ENCODE results near the gene CNEP1R1.
A peak's percentile ranks its signal among the peaks of the same experiment; 100 is the strongest.
"Not testable (repeated sequence)": the region's sequence is repeated elsewhere in the genome, so short reads cannot be mapped to it uniquely, and the experiment has no call there.

Gene CNEP1R1, protein sequence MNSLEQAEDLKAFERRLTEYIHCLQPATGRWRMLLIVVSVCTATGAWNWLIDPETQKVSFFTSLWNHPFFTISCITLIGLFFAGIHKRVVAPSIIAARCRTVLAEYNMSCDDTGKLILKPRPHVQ

DNA sequence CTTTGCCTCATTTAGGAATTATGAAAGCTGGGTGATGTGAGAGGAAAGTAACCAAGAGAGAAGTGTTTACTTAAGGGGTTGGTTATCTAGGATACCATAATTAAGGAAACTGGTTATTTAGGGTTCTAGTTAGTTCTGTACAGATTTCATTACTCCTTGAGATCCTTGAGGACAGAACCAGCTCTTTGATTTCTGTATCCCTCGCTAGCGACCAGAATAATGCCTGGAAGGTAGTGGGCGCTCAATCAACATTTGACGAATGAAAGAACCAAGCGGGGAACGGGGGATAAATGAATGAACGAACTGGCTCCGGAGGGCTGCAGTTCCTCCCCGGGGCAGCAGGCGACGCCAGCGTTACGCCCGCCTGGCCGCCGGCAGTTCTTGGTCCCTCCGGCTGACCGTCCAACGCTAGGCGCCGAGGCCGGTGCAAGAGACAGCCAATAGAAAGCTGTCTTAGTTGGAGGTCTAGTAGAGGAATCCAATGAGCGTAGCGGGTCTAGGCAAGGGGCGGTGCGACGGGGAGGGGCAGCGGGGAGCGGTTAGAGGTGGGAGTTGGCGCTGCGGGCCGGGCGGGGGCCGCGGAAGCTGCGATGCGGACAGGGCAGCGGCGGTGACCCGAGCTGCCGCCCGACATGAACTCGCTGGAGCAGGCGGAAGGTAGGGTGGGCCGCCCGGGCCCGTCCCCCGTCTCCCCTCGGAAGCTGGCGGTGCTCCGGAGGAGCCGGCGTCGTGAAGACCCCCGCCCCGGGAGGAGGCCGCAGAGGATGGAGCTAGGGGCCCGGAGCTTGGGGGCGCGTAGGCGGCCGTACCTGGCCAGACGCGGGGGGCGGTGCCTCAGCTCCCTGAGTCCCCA, at the start of gene CNEP1R1:
TSS of gene CNEP1R1 (plus strand) at position 542 of the 853 bp plus-strand sequence. CDS start at position 633, 91 bp downstream.
- DNase-seq = peak; percentile 93

DNA sequence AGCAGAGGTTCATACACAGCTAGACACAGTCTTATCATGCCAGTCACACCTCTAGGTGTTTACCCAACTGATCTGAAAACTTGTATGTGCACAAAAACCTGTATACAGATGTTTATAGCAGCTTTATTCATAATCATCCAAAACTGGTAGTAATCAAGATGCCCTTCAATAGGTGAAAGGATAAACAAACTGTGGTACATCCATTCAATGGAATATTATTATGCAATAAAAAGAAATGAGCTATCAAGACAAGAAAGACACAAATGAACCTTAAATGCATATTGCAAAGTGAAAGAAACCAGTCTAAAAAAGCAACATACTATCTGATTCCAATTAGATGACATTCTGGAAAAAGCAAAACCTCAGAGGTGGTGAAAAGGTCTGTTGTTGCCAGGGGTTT, 47.6 kb upstream of the CNEP1R1 start:
- no peak for DNase-seq

DNA sequence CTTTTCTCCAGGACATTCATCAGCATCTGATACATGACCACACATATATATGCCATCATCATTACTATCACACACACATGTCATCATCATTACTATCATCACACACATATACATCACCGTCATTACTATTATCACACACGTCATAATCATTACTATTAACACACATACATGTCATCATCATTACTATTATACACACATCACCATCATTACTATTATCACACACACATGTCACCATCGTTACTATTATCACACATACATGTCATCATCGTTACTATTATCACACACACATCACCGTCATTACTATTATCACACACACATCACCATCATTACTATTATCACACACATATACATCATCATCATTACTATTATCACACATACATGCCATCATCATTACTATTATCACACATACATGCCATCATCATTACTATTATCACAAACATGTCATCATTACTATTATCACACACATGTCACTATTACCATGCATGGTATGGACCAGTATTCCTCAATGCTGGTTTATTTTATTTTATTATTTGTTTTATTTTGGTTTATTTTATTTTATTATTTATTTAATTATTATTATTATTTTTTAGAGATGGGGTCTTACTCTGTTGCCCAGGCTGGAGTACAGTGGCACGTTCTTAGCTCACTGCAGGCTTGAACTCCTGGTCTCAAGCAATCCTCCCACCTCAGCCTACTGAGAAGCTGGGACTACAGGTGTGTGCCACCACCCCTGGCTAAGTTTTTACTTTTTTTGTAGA, 46.3 kb upstream of the CNEP1R1 start:
- DNase-seq = no peak

DNA sequence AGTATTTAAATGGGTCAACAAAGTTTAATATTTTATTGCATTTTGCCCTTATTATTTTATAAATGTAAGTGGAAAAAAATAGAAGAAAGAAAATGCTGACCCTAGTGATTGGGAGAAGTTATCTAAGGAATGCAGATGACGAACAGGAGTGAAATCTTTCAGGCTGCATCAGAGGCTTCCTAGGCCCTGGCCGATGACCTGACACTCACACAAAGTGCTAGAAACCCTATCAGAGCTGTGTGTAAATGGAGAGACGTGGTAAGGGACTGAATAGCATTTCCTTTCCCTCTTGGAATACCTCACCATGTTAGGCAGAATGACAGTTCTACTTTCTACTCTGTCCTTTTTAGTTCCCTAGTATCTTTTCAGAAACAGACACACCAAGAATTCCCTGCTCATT, 44.9 kb upstream of the CNEP1R1 start:
- DNase-seq = no peak

DNA sequence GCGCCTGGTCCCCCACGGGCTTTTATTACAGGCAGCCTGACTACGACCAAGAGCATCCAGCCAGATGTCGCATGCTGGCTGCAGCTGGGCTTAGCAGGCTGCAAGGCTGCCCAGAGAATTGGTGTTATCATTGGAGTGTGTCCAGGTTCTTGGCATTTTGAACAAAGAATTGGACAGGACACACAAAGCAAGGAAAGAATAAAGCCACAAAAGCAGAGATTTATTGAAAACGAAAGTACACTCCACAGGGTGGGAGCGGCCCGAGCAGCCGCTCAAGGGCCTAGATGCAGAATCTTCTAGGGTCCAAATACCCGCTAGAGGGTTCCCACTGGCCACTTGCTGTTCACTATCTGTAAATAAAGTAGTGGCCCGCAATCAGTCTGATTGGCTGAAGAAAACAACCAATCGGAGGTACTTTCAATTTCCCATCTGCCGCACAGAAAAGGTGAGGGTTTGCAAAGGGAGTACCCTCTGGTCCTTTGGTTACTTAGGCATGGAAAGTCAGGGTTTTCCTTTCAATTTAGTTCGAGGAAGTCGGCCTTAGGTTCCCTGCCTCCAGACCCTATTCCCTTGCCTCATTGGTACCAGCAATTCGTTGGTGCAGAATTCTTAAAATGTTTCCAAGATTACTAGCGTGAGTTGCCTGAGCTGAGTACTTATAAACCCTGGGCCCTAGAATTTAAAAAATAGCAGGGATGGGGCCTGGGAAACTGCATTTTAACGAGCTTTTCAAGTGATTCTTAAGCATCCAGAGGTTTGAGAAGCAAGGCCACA, 38.5 kb upstream of the CNEP1R1 start:
- no peak for DNase-seq

DNA sequence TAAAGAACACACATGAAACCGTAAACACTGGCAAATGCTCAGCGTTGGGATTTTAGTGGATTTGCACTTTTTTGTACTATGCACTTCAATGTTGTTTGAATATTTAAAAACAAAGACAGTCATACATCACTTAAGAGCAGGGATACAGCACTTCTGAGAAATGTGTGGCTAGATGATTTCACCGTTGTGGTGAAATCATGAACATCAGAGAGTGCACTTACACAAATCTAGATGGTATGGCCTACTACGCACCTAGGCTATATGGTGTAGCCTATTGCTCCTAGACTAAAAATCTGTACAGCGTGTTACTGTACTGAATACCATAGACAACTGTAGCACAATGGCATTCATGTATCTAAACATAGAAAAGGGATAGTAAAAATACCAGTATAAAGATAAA, 37.6 kb upstream of the CNEP1R1 start:
- no peak for DNase-seq

DNA sequence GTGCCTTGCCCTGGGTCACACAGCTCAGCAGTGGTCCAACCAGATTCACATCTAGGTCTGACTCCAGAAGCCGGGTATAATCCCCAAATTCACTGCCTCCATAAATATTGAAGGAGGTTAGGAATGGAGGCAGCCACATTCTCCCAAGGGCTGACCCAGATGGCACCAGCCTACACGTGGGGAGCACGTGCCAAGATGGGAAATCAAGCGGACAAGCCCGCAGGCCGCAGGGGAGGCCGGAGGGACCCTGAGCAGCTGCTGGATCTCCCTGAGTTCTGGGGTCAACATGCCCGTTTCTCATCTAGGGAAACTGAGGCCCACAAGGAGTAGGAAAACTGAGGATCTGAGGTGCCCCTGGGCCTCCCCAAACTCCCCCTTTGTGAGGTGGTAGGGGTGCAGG, 32.2 kb upstream of the CNEP1R1 start:
- DNase-seq = no peak

DNA sequence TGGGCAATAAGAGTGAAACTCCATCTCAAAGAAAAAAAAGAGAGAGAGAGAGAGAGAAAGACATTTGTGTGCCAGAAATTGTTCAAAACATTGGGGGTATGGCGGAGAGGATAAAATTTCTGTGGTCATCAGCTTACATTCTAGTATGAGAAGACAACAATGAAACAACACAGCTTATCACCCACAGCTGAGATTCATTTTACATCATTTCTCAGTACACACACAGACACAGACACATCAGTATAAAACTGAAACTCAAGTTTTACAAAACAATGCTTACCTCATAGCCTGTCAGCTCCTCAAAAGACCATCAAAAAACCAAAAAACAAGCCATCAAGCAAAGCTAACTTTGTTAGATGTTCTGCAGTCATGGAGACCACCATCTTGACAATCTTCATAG, 31.4 kb upstream of the CNEP1R1 start:
- DNase-seq = no peak

DNA sequence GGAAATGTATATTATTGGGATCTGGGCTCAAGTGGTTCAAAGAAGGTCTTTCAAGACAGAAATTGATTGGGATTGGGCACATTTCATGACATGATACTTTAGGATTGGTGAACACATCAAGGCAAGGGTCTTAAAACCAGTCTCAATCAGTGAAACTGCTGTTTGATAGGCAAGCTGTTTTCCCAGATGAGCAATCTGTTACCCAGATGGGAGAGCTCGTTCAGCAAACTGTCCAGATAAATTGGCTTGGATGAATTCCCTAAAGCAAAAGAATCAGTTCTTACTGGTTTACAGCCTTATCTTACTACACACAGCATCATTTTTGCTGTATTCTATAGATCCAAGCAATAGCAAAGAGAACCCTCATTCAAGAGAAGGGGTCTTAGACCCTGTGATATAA, 31.0 kb upstream of the CNEP1R1 start:
- no peak for DNase-seq

DNA sequence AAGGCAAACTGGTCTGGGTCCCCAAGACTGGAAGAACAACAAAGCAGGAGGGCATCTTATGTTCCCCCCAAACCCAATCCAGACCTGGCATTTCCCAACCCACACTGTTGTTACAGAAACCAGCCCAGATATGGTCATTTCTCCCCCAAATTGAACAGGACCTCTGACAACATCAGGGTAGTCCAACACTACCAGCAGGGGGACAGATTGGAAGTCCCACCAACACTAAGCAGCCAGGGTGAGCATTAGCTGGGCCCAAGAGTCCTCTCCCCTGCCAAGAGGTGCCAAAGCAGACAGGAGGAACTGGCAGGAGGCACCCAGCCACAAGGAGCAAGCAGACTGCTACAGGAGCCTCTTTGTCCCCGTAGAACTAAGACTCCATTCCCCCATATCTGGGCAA, 29.3 kb upstream of the CNEP1R1 start:
- DNase-seq = no peak

DNA sequence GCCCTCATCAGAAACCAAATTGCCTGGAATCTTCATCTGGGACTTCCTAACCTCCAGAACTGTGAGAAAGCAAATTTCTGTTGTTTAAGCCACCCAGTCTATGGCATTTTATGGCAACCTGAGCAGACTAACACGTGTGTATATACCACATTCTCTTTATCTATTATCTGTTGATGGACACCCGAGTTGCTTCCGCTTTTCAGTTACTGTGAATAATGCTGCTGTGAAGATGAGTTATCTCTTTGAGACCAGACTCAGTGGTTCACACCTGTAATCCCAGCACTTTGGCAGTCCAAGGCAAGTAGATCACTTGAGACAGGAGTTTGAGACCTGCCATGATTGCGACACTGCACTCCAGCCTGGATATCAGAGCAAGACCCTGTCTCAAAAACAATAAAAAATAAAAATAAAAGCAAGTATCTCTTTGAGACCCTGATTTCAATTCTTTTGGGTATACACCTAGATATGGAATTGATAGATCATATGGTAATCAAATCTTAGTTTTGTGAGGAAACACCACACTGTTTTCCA, 27.2 kb upstream of the CNEP1R1 start:
- DNase-seq = no peak

DNA sequence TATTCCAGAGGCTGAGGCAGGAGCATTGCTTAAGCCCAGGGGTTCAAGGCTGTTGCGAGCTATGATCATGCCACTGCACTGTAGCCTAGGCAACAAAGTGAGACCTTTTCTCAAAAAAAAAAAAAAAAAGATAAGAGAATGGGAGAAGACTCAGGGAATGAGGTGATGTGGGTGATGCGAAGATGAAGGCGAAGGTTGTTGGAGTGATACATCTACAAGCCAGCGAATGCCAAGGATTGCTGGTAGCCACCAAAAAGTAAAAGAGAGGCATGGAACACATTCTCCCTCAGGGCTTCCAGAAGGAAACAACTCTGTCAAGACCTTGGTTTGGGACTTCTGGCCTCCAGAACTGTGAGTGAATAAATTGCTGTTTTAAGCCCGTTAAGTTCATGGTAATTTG, 26.0 kb upstream of the CNEP1R1 start:
- DNase-seq = no peak

DNA sequence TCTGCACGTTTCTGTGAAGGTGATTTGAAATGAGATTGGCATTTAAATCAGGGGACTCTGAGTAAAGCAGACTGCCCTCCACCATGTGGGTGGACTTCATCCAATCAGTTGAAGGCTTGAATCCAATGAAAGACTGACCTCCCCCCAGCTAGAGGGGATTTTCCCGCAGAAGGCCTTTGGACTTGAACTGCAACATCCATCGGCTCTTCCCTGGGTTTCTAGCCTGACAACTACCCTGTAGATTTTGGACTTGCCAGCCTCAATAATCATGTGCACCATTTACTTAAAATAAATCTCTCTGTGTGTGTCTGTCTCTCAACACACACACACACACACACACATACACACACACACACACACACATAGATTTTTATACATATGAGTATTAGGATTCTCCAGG, 23.9 kb upstream of the CNEP1R1 start:
- no peak for DNase-seq

DNA sequence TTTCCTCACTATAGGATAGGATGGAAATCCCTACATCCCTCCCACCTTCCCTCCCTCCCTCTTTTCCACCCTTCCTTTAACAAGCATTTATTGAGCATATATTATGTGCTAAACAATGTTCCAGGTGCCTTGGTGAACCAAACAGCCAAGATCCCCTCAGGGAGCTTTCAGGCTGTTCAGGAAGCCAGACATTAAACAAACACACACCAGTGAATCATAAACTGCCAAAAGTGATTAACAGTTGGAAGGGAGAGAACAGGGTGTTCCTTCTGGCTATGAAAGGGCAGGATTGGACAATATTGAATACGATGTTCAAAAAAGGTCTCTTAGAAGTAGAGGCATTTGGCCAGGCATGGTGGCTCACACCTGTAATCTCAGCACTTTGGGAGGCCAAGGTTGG, 22.8 kb upstream of the CNEP1R1 start:
- DNase-seq = no peak

DNA sequence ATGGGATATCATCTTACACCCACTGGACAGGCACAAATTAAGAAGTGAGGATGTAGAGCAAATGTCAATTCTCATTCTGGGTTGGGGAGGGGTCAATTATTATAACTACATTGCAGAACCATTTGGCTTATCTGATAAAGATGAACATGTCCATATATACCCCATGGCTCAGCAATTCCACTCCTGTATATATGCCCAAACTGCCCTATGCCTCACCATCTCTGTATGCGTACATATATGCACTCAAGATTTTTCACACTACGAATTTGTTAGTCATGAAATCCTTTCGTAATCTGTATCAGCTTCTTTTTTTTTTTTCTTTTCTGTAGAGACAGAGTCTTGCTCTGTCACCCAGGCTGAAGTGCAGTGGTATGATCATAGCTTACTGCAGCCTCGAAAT, 20.8 kb upstream of the CNEP1R1 start:
- no peak for DNase-seq

DNA sequence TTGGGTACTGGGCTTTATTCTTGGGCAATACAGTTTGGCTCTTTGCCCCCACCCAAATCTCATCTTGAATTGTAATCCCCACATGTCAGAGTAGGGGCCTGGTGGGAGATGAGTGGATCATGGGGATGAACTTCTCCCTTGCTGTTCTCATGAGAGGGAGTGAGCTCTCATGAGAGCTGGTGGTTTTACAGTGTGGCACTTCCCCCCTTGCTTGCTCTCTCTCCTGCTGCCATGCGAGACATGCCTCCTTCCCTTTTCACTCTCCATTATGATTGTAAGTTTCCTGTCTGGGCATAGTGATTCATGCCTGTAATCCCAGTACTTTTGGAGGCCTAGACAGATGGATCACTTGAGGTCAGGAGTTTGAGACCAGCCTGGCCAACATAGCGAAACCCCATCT, 18.1 kb upstream of the CNEP1R1 start:
- no peak for DNase-seq

DNA sequence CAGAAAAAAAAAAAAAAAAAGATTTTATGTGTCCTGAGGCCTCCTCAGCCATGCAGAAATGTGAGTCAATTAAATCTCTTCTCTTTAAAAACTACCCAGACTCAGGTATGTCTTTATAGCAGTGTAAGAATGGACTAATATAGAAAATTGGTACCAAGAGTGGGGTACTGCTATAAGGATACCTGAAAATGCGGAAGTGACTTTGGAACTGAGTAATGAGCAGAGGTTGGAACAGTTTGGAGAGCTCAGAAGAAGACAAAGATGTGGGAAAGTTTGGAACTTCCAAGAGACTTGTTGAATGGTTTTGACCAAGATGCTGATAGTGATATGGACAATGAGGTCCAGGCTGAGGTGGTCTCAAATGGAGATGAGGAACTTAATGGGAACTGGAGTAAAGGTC, 17.3 kb upstream of the CNEP1R1 start:
- DNase-seq = no peak

DNA sequence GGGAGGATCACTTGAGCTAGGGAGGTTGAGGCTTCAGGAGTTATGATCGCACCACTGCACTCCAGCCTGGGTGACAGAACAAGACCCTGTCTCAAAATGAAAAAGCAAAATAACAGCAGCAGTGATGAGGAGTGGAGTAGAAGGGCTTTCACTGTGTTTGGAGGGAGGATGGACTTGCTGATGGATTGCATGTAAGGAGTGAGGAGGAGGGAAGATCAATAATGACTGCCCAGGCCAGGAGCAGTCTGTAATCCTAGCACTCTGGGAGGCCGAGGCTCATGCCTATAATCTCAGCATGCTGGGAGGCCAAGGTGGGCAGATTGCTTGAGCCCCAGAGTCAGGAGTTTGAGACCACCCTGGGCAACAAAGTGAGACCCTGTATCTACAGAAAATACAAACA, 14.8 kb upstream of the CNEP1R1 start:
- DNase-seq = no peak

DNA sequence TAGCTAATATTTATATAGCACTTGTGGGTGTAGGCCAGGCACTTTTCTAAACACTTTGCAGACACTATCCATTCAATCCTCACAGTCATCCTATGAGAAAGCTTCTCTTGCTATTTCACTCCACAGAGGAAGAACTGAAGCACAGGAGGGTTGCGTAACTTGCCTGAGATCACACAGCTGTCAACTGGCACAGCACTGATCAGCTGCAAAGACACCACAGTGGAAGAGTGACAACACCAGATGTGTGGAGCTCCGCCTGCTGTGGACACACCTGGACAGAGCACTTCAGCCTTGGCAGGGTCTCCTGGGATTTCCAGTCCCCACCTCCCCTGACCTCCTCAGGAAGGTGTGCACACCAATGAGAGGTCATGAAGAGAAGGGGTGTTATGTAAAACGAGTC, 13.3 kb upstream of the CNEP1R1 start:
- DNase-seq = no peak

DNA sequence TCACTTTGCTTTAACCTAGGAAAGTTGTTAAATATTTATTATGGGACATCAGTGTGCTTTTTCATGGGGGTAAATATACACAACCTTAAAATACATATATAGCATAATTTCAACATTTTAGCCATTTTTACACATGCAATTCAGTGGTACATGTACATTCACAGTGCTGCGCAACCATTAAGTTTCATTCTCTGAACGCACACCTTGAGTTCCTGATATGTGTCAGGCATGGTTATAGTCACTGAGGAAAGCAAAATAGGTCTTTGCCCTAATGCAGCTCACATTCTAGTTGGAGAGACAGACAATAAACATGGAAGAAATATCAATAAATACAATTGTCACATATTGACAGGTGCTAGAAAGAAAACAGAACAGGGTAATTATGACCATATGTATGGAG, 12.8 kb upstream of the CNEP1R1 start:
- no peak for DNase-seq

DNA sequence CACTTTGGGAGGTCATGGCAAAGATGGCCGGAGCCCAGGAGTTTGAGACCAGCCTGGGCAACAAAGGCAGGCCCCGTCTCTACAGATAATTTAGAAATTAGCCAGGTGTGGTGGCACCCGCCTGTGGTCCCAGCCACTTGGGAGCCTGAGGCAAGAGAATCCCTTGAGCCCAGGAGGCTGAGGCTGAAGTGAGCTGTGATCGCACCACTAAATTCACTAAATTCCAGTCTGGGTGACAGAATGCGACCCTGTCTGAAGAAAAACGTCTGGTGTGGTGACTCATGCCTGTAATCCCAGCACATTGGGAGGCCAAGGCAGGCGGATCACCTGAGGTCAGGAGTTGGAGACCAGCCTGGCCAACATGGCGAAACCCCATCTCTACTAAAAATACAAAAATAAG, 10.8 kb upstream of the CNEP1R1 start:
- not testable (repeated sequence) for DNase-seq

DNA sequence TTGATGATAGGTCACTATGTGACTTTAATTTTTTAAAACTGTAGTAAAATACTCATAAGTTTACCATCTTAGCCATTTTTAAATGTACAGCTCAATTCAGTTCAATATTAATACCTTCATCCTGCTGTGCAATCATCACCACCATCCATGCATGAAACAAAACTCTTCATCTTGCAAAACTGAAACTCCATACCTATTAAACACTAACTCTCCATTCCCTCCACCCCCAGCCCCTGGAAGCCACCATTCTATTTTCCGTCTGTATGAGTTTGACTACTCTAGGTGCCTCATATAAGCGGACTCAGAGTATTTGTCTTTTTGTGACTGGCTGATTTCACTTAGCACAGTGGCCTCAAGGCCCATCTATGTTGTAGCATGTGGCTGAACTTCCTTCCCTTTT, 9.4 kb upstream of the CNEP1R1 start:
- DNase-seq = no peak

DNA sequence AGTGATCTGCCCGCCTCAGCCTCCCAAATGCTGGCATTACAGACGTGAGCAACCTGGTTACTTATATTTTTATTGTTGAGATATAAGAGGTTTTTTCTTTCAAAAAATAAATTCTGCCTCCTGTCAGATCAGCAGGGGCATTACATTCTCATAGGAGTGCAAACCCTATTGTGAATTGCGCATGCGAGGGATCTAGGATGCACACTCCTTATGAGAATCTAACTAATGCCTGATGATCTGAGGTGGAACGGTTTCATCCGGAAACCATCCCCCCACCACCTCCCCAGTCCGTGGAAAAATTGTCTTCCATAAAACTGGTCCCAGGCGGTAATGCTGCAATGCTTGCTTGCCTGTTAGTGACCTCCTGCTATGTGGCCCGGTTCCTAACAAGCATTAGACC, 7.5 kb upstream of the CNEP1R1 start:
- no peak for DNase-seq

Measured in NCI-H345 (cell line).